ENCODE results near the gene FOXP2.

Gene FOXP2

DNA sequence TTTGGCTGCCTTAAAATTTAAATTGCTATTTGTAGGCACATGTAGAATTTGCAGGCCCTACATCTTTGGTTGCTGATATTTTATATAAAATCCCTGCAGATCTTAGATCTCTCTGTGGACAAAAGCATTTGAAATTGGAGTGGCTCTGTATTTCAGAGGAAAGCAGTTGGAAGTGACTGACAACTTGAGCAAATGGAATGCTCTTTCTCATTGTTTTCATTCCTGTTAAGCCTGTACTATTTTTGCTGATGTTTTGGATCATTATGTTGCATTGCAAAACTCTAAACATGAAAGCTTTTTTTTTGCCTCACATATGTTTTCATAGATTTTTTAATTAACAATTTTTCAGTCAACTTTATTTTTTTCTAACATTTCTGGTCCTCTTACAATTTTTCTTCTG lies 256.1 kb downstream of the FOXP2 start:
- TF ChIP-seq CTCF (IDR thresholded peaks at IDR 0.05; ENCODE audit: low read depth, low read length) = no peak
- no peak for DNase-seq (ENCODE audit: extremely low read depth, low read depth)

DNA sequence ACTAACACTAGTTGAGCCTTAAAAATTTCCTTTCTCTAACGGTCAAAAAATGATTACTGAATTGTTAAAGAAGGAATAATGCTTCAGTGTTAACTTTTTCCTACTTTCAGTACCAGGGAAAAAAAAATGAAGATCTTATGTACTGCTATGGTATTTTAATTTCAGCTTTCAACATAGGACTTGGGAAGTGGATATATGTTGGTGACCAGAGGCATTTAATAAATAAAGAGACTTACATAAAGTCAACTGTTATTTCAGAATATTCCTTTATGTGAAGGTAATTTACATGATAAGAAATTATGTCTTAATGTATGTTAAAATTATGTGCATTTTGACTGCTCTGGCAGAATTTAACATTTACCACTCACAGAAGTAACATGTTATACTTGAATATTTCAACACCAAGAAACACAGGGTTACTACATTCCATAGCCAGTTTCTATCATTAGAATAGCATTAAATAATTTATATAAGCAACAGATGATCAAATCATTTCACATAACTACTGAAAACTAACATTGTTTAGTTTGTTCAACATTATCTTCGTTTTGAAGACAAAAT lies 257.0 kb downstream of the FOXP2 start:
- TF ChIP-seq CTCF (IDR thresholded peaks at IDR 0.05; ENCODE audit: low read depth, low read length) = no peak
- DNase-seq (ENCODE audit: extremely low read depth, low read depth) = no peak

GRCh38 chr7:114678116-114678515 lies 263.5 kb downstream of the FOXP2 start:
- DNase-seq (ENCODE audit: extremely low read depth, low read depth) = no peak
- TF ChIP-seq CTCF (IDR thresholded peaks at IDR 0.05; ENCODE audit: low read depth, low read length) = no peak

GRCh38 chr7:114687238-114687637 lies 272.6 kb downstream of the FOXP2 start:
- TF ChIP-seq CTCF (IDR thresholded peaks at IDR 0.05; ENCODE audit: low read depth, low read length) = no peak
- DNase-seq (ENCODE audit: extremely low read depth, low read depth) = no peak

DNA sequence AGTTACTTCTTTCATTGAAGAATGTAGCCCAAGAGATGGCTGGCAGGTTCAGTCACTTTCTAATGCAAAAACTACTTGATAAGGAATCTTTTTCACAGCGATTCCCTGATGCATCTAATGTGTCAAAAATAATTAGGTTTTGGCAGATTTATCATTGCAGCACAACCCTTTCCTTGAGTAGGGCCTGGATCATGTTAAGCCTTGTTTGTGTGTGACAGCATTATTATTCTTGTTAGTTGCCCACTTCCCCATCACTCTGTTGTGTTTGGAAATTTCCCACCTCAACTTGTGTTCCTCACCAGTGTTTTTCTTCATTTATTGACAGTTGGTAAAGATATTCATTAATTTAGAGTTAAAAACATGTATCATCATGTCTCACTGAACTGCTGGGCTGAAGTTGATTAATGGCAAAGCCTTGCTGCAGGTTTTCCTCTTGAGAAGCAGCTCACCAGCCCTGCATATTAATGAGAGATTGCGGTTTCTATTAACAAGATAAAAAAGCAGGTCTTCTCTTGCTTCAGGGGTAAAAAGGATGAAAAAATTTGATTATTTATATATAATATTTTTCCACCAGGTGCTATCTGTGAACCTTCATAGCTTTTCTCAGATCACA lies 273.9 kb downstream of the FOXP2 start:
- TF ChIP-seq CTCF (IDR thresholded peaks at IDR 0.05; ENCODE audit: low read depth, low read length) = no peak
- no peak for DNase-seq (ENCODE audit: extremely low read depth, low read depth)

DNA sequence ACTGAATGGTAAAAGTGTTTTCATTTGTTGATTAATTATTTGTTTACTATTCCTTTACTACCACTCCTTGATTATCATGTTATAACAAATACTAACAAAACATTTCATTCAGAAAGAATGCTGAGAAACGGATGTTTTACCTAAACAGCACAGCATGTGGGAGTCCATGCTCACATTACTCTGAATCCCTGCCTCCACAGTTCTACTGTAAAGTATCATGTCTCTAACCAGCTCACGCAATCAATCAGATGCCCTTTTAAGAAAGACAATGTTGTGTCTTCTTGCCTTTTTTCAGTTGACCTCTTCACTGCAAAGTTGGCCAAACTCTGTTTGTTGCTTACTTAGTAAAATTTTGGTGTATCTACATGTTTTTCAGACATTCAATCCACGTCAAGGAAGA lies 274.8 kb downstream of the FOXP2 start:
- no peak for TF ChIP-seq CTCF (IDR thresholded peaks at IDR 0.05; ENCODE audit: low read depth, low read length)
- DNase-seq (ENCODE audit: extremely low read depth, low read depth) = no peak

- TF ChIP-seq CTCF (IDR thresholded peaks at IDR 0.05; ENCODE audit: low read depth, low read length) = no peak
- no peak for DNase-seq (ENCODE audit: extremely low read depth, low read depth)
Observed at GRCh38 chr7:114691605-114692004, 277.0 kb downstream of the FOXP2 start.
